ENCODE results near the gene FERMT2. TPM values are rescaled to one million over a fixed set of nuclear protein-coding genes. Genes with fewer than 3 reads are reported as not detected.

The FERMT2 gene
- total RNA-seq, 1 experiment from 2014 or later = 33.3 TPM

GRCh38 chr14:52949711-52950409 is 990 bp downstream of the FERMT2 start:
- Histone ChIP-seq H3K4me1 (ENCODE audit: control insufficient read depth, insufficient read depth, low read length) (peaks cover 8% of the 10 kb centered on the region), H3K4me3 (ENCODE audit: low read depth in 2 of 2, low read length in 2 of 2) (peak overlapping the region; percentile 74 to 93), H3K36me3 (ENCODE audit: control insufficient read depth, insufficient read depth, low read length) (no peaks in the 10 kb centered on the region), H3K9me3 (ENCODE audit: control insufficient read depth, insufficient read depth, low read depth, low read length) (no peaks in the 10 kb centered on the region), H3K27ac (ENCODE audit: low read length) (peak overlapping the region; percentile 71), H3K27me3 (ENCODE audit: control insufficient read depth, insufficient read depth, low read length) (no peaks in the 10 kb centered on the region)
- in situ Hi-C loops (cut with HindIII; ENCODE audit: low pct_unique_long_range_greater_than_20kb, low sequenced_read_pairs) (no loop called here), intact Hi-C loops (cut with micrococcal nuclease; ENCODE audit: unreplicated experiment) (no loop called here)
- BruUV-seq (replicated peaks) = TSS peak; percentile 85
- no peak for ATAC-seq
- POLR2A ChIA-PET = no interaction called here
- TF ChIP-seq REST (IDR thresholded peaks at IDR 0.05; ENCODE audit: insufficient read depth in 1 of 2, low read depth in 2 of 2, low read length in 1 of 2) = no peak
- no peak for TF ChIP-seq CTCF (IDR thresholded peaks at IDR 0.05)
- TF ChIP-seq TCF7L2 (IDR thresholded peaks at IDR 0.05; ENCODE audit: low read depth, low read length) = no peak
- no peak for TF ChIP-seq SIN3A (IDR thresholded peaks at IDR 0.05; ENCODE audit: borderline replicate concordance, insufficient read depth, low read depth, low read length)
- TF ChIP-seq POLR2AphosphoS5 (IDR thresholded peaks at IDR 0.05; ENCODE audit: low read depth, low read length) = no peak
- CTCF ChIA-PET = no interaction called here
- no peak for DNase-seq (ENCODE audit: low read depth, low spot score)

DNA sequence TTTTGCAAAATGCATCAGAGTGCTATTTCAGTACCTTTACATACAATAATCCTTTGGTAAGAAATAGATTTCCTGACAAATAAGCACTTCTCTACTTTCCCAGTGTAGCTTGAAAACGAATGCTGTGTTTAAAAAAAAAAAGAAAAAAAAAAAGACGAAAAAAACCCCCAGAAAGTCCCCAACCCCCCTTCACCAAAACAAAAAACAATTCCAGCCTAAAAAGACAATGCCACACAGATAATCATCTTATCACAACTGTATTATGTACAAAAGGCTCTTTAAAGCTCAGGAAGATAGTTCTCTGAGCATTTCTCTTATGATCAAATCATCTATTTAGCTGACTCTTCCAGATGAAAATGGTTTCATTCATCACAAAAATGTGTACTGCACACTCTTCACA is 1.6 kb downstream of the FERMT2 start:
- intact Hi-C loops (cut with micrococcal nuclease; ENCODE audit: unreplicated experiment) = no loop called here
- H3K4me1 ChIP-seq (ENCODE audit: control insufficient read depth, insufficient read depth, low read length) = peaks cover 8% of the 10 kb centered on the region
- no peaks in the 10 kb centered on the region for H3K27me3 ChIP-seq (ENCODE audit: control insufficient read depth, insufficient read depth, low read length)
- H3K27ac ChIP-seq (ENCODE audit: low read length) = peak overlapping the region; percentile 71; the same call in 1 of the 2 replicates
- BruUV-seq (replicated peaks) = no TSS peak
- DNase-seq (ENCODE audit: low read depth, low spot score) (no peak), ATAC-seq (no peak)
- TF ChIP-seq SIN3A (IDR thresholded peaks at IDR 0.05; ENCODE audit: borderline replicate concordance, insufficient read depth, low read depth, low read length) = no peak
- TF ChIP-seq POLR2AphosphoS5 (IDR thresholded peaks at IDR 0.05; ENCODE audit: low read depth, low read length) = no peak
- TF ChIP-seq CTCF (IDR thresholded peaks at IDR 0.05) = no peak
- no peaks in the 10 kb centered on the region for H3K9me3 ChIP-seq (ENCODE audit: control insufficient read depth, insufficient read depth, low read depth, low read length)
- POLR2A ChIA-PET = no interaction called here
- CTCF ChIA-PET = interaction anchor here (0.8 kb wide), 1 partner anchor 61 kb away, joined by 13 read pairs; no protein-coding TSS in a partner anchor
- H3K4me3 ChIP-seq (ENCODE audit: low read depth in 2 of 2, low read length in 2 of 2) = peak overlapping the region; percentile 74 to 93
- in situ Hi-C loops (cut with HindIII; ENCODE audit: low pct_unique_long_range_greater_than_20kb, low sequenced_read_pairs) = no loop called here
- no peaks in the 10 kb centered on the region for H3K36me3 ChIP-seq (ENCODE audit: control insufficient read depth, insufficient read depth, low read length)
